ENCODE data around the gene SAP30BP. TPM values are rescaled to one million over a fixed set of nuclear protein-coding genes. Genes with fewer than 3 reads are reported as not detected.
A peak's percentile ranks its signal among the peaks of the same experiment; 100 is the strongest.

The SAP30BP gene
- polyA plus RNA-seq, 2 of the 4 experiments (the other 2 are of a cell fraction): 103 to 139 TPM

DNA sequence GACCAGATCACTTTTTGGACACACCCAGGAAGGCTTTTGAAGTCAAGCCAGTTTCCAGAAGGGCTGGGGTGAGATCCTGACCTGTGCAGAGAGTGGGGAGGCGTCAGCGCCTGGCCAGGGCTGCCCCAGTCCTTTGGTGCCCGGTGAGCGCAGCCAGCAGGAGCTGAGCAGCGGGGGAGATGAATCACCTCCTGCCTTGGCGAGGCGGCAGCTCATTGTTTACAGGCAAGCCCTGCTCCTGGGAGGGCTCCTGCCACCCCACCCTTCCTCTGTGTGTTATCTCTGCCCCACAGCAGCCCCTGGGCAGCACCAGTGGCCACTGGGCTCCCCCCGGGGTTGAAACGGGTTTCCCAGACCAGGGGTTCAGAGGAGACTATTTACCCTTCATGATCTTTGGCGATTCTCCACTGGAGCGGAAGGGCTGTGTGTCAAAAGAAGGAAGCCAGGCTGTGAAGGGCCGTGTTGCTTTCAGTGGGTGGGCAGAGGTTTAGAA is 40.0 kb downstream of the SAP30BP start (continued):
- TF ChIP-seq, protein P1, sequence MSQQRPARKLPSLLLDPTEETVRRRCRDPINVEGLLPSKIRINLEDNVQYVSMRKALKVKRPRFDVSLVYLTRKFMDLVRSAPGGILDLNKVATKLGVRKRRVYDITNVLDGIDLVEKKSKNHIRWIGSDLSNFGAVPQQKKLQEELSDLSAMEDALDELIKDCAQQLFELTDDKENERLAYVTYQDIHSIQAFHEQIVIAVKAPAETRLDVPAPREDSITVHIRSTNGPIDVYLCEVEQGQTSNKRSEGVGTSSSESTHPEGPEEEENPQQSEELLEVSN (IDR thresholded peaks at IDR 0.05; ENCODE audit: borderline replicate concordance, low read depth): no peak
- TF ChIP-seq TFCP2L1 (CRISPR knock-in tag; IDR thresholded peaks at IDR 0.05) (no peak), SMC3 (IDR thresholded peaks at IDR 0.05) (peak; percentile 44; the same call in 2 of the 3 replicates), KDM1A (IDR thresholded peaks at IDR 0.05; ENCODE audit: low read depth) (no peak), TP53 (CRISPR knock-in tag; IDR thresholded peaks at IDR 0.05) (no peak), EHF (CRISPR knock-in tag; IDR thresholded peaks at IDR 0.05) (no peak), CHD2 (IDR thresholded peaks at IDR 0.05; ENCODE audit: low read length, partially characterized antibody) (no peak), HOXB13 (CRISPR knock-in tag; IDR thresholded peaks at IDR 0.05; ENCODE audit: low read depth) (no peak), PHF8 (IDR thresholded peaks at IDR 0.05; ENCODE audit: borderline replicate concordance, low read depth) (no peak), RARB (CRISPR knock-in tag; IDR thresholded peaks at IDR 0.05) (no peak), EP300 (IDR thresholded peaks at IDR 0.05) (peak; percentile 62 to 87; a peak in 3 of 5 replicates), NPAS2 (CRISPR knock-in tag; IDR thresholded peaks at IDR 0.05; ENCODE audit: borderline replicate concordance) (no peak), HOXA7 (CRISPR knock-in tag; IDR thresholded peaks at IDR 0.05) (0 out of 2 replicates have a peak, but pooled peaks have one; percentile 68)
- TF ChIP-seq, protein P2, sequence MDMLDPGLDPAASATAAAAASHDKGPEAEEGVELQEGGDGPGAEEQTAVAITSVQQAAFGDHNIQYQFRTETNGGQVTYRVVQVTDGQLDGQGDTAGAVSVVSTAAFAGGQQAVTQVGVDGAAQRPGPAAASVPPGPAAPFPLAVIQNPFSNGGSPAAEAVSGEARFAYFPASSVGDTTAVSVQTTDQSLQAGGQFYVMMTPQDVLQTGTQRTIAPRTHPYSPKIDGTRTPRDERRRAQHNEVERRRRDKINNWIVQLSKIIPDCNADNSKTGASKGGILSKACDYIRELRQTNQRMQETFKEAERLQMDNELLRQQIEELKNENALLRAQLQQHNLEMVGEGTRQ (IDR thresholded peaks at IDR 0.05): no peak
- TF ChIP-seq, protein P3, sequence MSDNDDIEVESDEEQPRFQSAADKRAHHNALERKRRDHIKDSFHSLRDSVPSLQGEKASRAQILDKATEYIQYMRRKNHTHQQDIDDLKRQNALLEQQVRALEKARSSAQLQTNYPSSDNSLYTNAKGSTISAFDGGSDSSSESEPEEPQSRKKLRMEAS (IDR thresholded peaks at IDR 0.05): peak; percentile 84
- TF ChIP-seq, protein P4, sequence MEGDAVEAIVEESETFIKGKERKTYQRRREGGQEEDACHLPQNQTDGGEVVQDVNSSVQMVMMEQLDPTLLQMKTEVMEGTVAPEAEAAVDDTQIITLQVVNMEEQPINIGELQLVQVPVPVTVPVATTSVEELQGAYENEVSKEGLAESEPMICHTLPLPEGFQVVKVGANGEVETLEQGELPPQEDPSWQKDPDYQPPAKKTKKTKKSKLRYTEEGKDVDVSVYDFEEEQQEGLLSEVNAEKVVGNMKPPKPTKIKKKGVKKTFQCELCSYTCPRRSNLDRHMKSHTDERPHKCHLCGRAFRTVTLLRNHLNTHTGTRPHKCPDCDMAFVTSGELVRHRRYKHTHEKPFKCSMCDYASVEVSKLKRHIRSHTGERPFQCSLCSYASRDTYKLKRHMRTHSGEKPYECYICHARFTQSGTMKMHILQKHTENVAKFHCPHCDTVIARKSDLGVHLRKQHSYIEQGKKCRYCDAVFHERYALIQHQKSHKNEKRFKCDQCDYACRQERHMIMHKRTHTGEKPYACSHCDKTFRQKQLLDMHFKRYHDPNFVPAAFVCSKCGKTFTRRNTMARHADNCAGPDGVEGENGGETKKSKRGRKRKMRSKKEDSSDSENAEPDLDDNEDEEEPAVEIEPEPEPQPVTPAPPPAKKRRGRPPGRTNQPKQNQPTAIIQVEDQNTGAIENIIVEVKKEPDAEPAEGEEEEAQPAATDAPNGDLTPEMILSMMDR (IDR thresholded peaks at IDR 0.05): no peak
- TF ChIP-seq, protein P5, sequence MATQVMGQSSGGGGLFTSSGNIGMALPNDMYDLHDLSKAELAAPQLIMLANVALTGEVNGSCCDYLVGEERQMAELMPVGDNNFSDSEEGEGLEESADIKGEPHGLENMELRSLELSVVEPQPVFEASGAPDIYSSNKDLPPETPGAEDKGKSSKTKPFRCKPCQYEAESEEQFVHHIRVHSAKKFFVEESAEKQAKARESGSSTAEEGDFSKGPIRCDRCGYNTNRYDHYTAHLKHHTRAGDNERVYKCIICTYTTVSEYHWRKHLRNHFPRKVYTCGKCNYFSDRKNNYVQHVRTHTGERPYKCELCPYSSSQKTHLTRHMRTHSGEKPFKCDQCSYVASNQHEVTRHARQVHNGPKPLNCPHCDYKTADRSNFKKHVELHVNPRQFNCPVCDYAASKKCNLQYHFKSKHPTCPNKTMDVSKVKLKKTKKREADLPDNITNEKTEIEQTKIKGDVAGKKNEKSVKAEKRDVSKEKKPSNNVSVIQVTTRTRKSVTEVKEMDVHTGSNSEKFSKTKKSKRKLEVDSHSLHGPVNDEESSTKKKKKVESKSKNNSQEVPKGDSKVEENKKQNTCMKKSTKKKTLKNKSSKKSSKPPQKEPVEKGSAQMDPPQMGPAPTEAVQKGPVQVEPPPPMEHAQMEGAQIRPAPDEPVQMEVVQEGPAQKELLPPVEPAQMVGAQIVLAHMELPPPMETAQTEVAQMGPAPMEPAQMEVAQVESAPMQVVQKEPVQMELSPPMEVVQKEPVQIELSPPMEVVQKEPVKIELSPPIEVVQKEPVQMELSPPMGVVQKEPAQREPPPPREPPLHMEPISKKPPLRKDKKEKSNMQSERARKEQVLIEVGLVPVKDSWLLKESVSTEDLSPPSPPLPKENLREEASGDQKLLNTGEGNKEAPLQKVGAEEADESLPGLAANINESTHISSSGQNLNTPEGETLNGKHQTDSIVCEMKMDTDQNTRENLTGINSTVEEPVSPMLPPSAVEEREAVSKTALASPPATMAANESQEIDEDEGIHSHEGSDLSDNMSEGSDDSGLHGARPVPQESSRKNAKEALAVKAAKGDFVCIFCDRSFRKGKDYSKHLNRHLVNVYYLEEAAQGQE (IDR thresholded peaks at IDR 0.05): no peak
- TF ChIP-seq, protein P6, sequence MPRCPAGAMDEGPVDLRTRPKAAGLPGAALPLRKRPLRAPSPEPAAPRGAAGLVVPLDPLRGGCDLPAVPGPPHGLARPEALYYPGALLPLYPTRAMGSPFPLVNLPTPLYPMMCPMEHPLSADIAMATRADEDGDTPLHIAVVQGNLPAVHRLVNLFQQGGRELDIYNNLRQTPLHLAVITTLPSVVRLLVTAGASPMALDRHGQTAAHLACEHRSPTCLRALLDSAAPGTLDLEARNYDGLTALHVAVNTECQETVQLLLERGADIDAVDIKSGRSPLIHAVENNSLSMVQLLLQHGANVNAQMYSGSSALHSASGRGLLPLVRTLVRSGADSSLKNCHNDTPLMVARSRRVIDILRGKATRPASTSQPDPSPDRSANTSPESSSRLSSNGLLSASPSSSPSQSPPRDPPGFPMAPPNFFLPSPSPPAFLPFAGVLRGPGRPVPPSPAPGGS (IDR thresholded peaks at IDR 0.05): no peak

DNA sequence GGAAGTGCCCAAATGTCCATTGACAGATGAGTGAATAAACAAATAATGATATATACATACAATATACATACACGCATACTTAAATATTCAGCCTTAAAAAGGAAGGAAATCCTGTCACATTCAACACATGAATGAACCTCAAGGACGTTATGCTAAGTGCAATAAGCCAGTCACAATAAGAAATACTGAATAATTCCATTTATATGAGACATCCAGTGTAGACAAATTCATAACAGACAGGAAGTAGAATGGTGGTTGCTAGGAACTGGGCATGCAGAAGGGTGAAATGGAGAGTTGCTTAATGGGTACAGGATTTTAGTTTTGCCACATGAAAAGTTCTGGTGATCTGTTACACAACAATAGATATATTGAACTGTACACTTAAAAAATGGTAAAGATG is 45.3 kb downstream of the SAP30BP start:
- no peak for DNase-seq (ENCODE audit: low read depth in 1 of 2, low spot score in 1 of 2)
- peaks cover 27% of the 10 kb centered on the region for H3K4me1 ChIP-seq
- WGBS (ENCODE audit: missing lambda C conversion rate): 62% methylated on average over 2 of the region's 2 CpGs
- TF ChIP-seq EHMT2 (IDR thresholded peaks at IDR 0.05; ENCODE audit: low read depth) (no peak), NPAS2 (CRISPR knock-in tag; IDR thresholded peaks at IDR 0.05; ENCODE audit: borderline replicate concordance) (0 out of 2 replicates have a peak, but pooled peaks have one; percentile 8)
- CTCF ChIA-PET: interaction anchor here (0.6 to 0.9 kb wide), 2 partner anchors 84 to 122 kb away, joined by 4 read pairs; no protein-coding TSS in a partner anchor
- POLR2A ChIA-PET: interaction anchor here (1.1 kb wide), 1 partner anchor 22 kb away, joined by 5 read pairs; no protein-coding TSS in a partner anchor
- H3K4me3 ChIP-seq: no peak overlapping the region
- FAIRE-seq: peak; percentile 86
- peak overlapping the region in 1 of 2 experiments; percentile 22; a peak in 1 of 6 replicates for H3K27ac ChIP-seq
- ATAC-seq: no peak
- H3K4me2 ChIP-seq: no peak overlapping the region
- no peaks in the 10 kb centered on the region for H3K9me3 ChIP-seq

All from A549 (cell line).